Thymus (tissue), 11 donors: ENCODE data around the gene CGNL1. TPM values are rescaled to one million over a fixed set of nuclear protein-coding genes. Genes with fewer than 3 reads are reported as not detected.

Experiments used
- DNase-seq, 9 donors: peaks; one replicate each; pipeline ENCODE4 v3.0.0-alpha.2; 2013; ENCODE audit warnings: low spot score in 9 of 9, low read depth in 6 of 9, missing footprints in 1 of 9
- H3K27ac ChIP-seq, 2 donors: one replicate each; pipeline ENCODE4 v1.5.1; 2013; ENCODE audit warnings: control low read depth in 1 of 2, low read depth in 1 of 2, low read length in 1 of 2, mild to moderate bottlenecking in 1 of 2, moderate library complexity in 1 of 2
- H3K27me3 ChIP-seq, 2 donors: one replicate each; pipeline ENCODE4 v1.5.1; 2013; ENCODE audit warnings: low read length in 1 of 2; ENCODE audit not compliant: control insufficient read depth in 2 of 2, insufficient read depth in 1 of 2
- H3K36me3 ChIP-seq, 2 donors: one replicate each; pipeline ENCODE4 v1.5.1; 2013; ENCODE audit warnings: low read length in 1 of 2, mild to moderate bottlenecking in 1 of 2, moderate library complexity in 1 of 2; ENCODE audit not compliant: control insufficient read depth in 2 of 2, insufficient read depth in 2 of 2
- H3K4me1 ChIP-seq, 2 donors: one replicate each; pipeline ENCODE4 v1.5.1; 2013; ENCODE audit warnings: low read length in 2 of 2; ENCODE audit not compliant: control insufficient read depth in 2 of 2, insufficient read depth in 2 of 2
- H3K4me3 ChIP-seq, 2 donors: one replicate each; pipeline ENCODE4 v1.5.1; 2013; ENCODE audit warnings: low read length in 2 of 2, control low read depth in 1 of 2, mild to moderate bottlenecking in 1 of 2
- H3K9me3 ChIP-seq, 2 donors: one replicate each; pipeline ENCODE4 v1.5.1; 2013; ENCODE audit warnings: low read length in 1 of 2, mild to moderate bottlenecking in 1 of 2; ENCODE audit not compliant: control insufficient read depth in 2 of 2, insufficient read depth in 1 of 2
- WGBS: extraction: QIAGEN DNeasy Blood & Tissue Kit; methylation state at CpG from one replicate; pipeline ENCODE4 v1.1.7; 2013; 5-methylcytosine and 5-hydroxymethylcytosine counted together
- polyA plus RNA-seq: library from polyadenylated mRNA; stranded (reverse); fragments of 200-250 nt; gene quantifications from one replicate; pipeline ENCODE4 v1.2.3, GENCODE V29; 2013
- total RNA-seq: library from RNA; stranded (reverse); fragments of 120-200 nt; gene quantifications from one replicate; pipeline ENCODE4 v1.2.4, GENCODE V29; 2013
- donor health status: healthy.

Gene CGNL1
- total and polyA plus RNA-seq, 2 donors, result 5.7 to 5.9 TPM

DNA sequence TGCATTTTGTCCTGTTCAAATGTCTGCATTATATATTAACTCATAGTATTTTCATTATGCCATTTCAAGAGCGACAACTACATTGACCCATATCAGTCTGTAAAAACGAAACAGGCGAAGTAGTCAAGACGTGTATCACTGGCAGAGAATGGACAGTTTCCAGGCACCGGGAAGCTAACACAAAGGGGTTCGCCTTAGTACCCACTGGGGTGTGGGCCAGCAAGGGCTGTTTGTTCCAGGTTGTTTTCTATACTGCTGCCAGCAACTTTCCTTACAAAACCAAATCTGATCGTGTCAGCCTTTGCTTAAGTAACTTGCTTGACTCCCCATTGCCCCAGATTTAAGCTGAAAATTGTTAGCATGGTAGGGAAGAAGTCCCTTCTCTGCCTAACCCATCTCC is 87.1 kb downstream of the CGNL1 start:
- DNase-seq, result no peak

DNA sequence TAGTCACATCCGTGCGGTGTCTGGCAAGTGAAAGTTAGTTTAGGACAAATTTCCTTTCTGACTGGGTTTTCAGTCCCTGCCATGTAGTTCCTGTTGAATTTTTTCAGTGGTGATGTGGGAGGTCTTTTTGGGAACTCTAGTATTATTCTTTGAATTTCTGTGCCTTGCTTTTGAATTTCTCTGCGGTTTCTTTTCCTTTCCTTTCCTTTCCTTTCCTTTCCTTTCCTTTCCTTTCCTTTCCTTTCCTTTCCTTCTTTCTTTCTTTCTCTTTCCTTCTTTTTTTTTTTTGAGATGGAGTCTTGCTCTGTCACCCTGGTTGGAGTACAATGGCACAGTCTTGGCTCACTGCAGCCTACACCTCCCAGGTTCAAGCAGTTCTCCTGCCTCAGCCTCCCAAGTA is 88.2 kb downstream of the CGNL1 start:
- no peak for DNase-seq
- no peak overlapping the region for H3K4me3 ChIP-seq
- peaks cover 0 to 2% of the 10 kb centered on the region in 2 donors for H3K4me1 ChIP-seq
- no peaks in the 10 kb centered on the region for H3K9me3 ChIP-seq
- WGBS, result 96% methylated on average over 3 of the region's 3 CpGs
- no peaks in the 10 kb centered on the region for H3K36me3 ChIP-seq
- peaks cover 0 to 10% of the 10 kb centered on the region in 2 donors for H3K27me3 ChIP-seq
- no peak overlapping the region for H3K27ac ChIP-seq

More for the DNA sequence above, 87.1 kb downstream of the CGNL1 start:
- H3K27me3 ChIP-seq, result peaks cover 0 to 5% of the 10 kb centered on the region in 2 donors
- no peaks in the 10 kb centered on the region for H3K9me3 ChIP-seq
- H3K27ac ChIP-seq, result no peak overlapping the region
- no peaks in the 10 kb centered on the region for H3K36me3 ChIP-seq
- no peak overlapping the region for H3K4me3 ChIP-seq
- H3K4me1 ChIP-seq, result peaks cover 0 to 4% of the 10 kb centered on the region in 2 donors
- 93% methylated on average over 7 of the region's 7 CpGs for WGBS

DNA sequence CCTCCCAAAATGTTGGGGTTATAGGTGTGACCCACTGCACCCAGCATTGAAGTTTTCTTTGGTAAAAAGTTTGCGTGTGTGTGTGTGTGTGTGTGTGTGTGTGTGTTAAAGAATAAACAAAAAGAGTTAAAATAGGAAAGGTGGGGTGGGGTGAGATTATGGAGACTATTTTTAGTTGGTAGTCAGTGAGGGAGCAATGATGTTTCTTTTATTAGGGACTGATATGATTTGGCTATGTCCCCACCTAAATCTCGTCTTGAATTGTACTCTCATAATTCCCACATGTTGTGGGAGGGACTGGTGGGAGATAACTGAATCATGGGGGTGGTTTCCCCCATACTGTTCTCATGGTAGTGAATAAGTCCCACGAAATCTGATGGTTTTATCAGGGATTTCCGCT is 92.2 kb downstream of the CGNL1 start:
- no peaks in the 10 kb centered on the region for H3K36me3 ChIP-seq
- peaks cover 3 to 10% of the 10 kb centered on the region in 2 donors for H3K27me3 ChIP-seq
- H3K4me3 ChIP-seq, result no peak overlapping the region
- H3K9me3 ChIP-seq, result no peaks in the 10 kb centered on the region
- whole genome bisulfite sequencing, result 95% methylated on average over 4 of the region's 4 CpGs
- no peaks in the 10 kb centered on the region for H3K4me1 ChIP-seq
- H3K27ac ChIP-seq, result no peak overlapping the region
- DNase-seq, result no peak

DNA sequence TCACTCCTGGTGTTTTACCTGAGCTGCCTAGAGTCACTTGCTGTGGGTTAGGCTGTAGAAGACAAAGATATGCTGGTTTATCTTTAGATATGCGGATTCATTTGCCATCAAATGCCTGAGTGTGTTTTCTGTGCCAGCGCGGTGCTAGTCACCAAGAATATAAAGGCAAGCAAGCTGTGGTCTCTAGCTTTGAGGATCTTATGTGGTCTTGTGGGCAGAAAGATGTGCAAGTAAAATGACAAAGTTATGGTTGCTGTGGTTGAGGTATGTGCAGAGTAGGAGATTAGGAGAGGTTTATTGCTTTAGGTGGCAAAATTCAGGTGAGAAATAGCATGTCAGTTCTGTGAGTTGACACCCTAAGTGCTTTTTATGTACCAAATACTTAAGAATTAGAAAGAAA is 94.2 kb downstream of the CGNL1 start:
- peak in 1 of 9 donors; percentile 13 for DNase-seq
- Histone ChIP-seq H3K9me3 (no peaks in the 10 kb centered on the region), H3K4me1 (no peaks in the 10 kb centered on the region), H3K27me3 (peaks cover 3 to 12% of the 10 kb centered on the region in 2 donors), H3K4me3 (no peak overlapping the region), H3K27ac (no peak overlapping the region), H3K36me3 (no peaks in the 10 kb centered on the region)
- 41% methylated on average over 3 of the region's 3 CpGs for WGBS

DNA sequence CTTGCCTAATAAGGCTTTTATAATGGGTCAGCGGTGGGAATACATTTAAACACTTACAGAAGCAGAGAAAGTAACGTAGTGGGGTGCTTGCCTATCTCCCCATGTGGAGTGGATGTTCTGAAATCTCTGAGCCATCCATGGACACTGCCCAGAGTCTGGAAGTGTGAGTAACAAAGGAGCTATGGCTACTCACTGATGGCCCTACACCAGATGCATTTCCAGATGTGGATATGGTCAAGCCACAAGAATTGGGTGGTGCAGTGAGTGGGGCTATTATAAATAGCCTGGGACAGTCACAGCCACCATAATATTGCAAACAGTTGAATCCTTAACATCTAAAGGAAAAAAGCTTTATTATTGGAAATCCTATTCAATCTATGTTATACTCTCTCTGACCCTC is 96.6 kb downstream of the CGNL1 start:
- 95% methylated on average over 2 of the region's 2 CpGs for WGBS
- Histone ChIP-seq H3K27me3 (peaks cover 3 to 12% of the 10 kb centered on the region in 2 donors), H3K36me3 (no peaks in the 10 kb centered on the region), H3K4me3 (no peak overlapping the region), H3K4me1 (no peaks in the 10 kb centered on the region), H3K9me3 (peaks cover 0 to 3% of the 10 kb centered on the region in 2 donors), H3K27ac (no peak overlapping the region)
- no peak for DNase-seq

DNA sequence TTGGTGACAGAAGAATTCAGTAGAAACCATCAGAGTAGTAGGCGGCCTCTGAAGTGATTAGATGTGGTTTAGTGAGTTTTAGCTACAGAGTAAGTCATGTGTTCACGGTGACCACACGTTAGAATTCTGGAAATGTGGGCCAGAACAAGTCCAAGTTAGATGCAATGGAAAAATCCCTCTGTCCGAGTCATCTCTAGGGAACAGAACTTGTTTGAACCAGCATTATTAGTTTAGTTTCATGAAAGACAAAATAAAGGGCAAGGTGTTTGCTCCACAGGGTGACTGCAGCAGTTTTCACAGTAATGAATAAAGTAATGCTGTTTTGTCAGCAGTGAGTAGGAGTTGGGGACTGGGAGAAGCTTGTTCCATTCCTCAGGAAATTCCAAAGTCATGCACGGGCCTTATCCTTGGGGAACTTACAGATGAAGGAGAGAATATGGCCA is 100.2 kb downstream of the CGNL1 start:
- 91% methylated on average over 5 of the region's 5 CpGs for WGBS
- H3K4me3 ChIP-seq, result no peak overlapping the region
- no peaks in the 10 kb centered on the region for H3K36me3 ChIP-seq
- H3K4me1 ChIP-seq, result no peaks in the 10 kb centered on the region
- H3K27me3 ChIP-seq, result peaks cover 2 to 3% of the 10 kb centered on the region in 2 donors
- H3K9me3 ChIP-seq, result peaks cover 0 to 3% of the 10 kb centered on the region in 2 donors
- DNase-seq, result no peak
- H3K27ac ChIP-seq, result no peak overlapping the region

DNA sequence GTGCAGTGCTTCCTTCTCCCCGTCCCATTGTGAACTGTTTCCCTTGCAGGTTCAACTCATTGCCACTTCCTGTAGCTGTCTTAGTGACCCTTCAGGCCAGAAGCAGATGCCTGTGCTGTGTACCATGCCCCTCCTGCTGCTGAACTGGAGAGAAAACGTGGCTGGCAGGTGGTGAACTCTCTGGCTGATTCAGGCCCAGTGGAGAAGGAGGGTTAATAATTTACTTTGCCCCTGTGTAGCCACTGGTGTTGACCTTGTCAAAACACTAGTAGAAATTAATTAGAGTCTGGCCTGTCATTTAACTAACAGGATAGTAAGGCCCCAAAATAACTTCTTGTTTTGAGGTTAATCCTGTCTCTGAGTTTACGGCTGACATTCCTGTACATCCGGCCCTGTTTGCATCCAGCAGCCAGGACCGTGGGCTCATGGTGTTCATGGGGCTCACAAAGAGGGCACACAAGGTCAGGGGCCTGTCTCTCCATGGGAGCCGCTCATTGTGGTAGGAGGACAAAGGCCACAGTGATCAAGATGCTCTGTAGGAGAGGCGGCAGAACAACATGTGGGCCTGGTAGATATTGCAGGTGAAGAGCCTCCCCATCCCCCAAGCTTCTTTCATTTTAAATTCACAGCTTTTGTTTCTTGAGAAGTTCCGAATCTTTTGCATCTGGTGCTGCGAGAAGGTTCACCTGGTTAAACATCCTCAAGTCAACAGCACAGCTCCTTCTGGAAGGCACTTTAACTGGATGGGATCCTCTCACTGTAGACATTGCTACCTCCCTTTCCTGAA is 101.6 kb downstream of the CGNL1 start:
- Histone ChIP-seq H3K36me3 (no peaks in the 10 kb centered on the region), H3K4me1 (no peaks in the 10 kb centered on the region), H3K4me3 (no peak overlapping the region), H3K27ac (no peak overlapping the region), H3K27me3 (peaks cover 0 to 2% of the 10 kb centered on the region in 2 donors), H3K9me3 (peaks cover 0 to 3% of the 10 kb centered on the region in 2 donors)
- 82% methylated on average over 9 of the region's 9 CpGs for WGBS
- DNase-seq, result no peak

DNA sequence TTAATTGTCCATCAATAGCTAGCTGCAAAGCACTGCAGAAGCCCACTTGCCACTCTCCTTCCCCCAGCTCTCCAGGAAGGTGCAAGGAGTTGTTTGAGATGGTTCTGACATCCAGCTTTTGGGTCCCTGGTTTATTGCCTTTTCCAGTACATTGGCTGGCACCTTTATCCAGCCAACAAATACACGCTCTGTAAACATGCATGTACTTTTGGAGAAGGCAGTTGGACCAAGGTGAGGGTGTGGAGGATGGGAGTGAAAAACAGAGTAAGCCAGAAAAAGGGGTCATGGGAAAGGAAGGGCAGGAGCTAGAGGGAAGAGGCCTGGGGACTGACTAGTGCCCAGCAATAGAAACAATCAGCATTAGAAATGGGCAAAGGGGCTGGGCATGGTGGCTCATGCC is 102.7 kb downstream of the CGNL1 start:
- H3K36me3 ChIP-seq, result no peaks in the 10 kb centered on the region
- H3K4me3 ChIP-seq, result no peak overlapping the region
- DNase-seq, result no peak
- no peaks in the 10 kb centered on the region for H3K4me1 ChIP-seq
- H3K27ac ChIP-seq, result no peak overlapping the region
- 98% methylated on average over 1 of the region's 1 CpG for WGBS
- H3K9me3 ChIP-seq, result peaks cover 0 to 3% of the 10 kb centered on the region in 2 donors
- no peaks in the 10 kb centered on the region for H3K27me3 ChIP-seq

DNA sequence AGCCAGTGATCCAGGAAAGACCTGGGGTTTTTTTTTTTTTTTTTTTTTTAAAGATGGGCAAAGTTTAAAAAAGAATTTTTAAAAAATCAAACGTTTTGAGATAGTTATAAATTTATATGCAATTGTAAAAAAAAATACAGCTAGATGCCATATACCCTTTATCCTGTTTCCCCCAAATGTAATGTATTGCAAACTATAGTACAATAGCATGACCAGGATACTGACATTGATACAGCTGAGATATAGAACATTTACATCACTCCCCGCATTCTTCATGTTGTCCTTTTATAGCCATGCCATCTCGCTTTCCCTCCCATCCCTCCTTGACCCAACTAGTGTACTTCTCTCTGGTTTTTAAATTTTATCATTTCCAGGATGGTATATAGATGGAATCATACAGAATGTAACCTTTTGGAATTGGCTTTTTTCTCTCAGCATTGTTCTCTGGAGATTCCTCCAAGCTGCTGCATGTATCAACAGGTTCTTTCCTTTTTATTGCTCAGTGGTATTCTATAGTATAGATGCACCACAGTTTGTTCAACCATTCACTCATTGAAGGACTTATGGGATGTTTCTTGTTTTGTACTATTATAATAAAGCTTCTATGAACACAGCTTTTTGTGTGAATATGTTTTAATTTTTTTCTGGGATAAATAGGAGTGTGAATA is 104.9 kb downstream of the CGNL1 start:
- Histone ChIP-seq H3K9me3 (no peaks in the 10 kb centered on the region), H3K36me3 (no peaks in the 10 kb centered on the region), H3K27me3 (no peaks in the 10 kb centered on the region), H3K4me1 (no peaks in the 10 kb centered on the region), H3K4me3 (no peak overlapping the region), H3K27ac (no peak overlapping the region)
- WGBS, result 95% methylated on average over 3 of the region's 3 CpGs
- no peak for DNase-seq
